Left cardiac atrium (tissue), 4 donors: ENCODE data around the gene BFSP2. TPM values are rescaled to one million over a fixed set of nuclear protein-coding genes. Genes with fewer than 3 reads are reported as not detected.
A peak's percentile ranks its signal among the peaks of the same experiment; 100 is the strongest.

Source experiments
- ATAC-seq, 2 donors: fragments of 200-7000 bp; cut with Tn5 transposase; one replicate each; pipeline ENCODE4 v1.9.1; 2020; ENCODE audit warnings: mild to moderate bottlenecking in 2 of 2, moderate library complexity in 2 of 2
- DNase-seq: peaks from one replicate; pipeline ENCODE4 v3.0.0-alpha.2; 2020
- intact Hi-C, 2 donors: fragments of 100-400 bp; cut with DNase I; formaldehyde crosslinking; loops; one replicate each; pipeline versions ENCODE4 v1.14.1 to v1.15.1; 2022 to 2023
- total RNA-seq, 2 donors: library from RNA; stranded (reverse); fragmentation: NEBNext Ultra II Directional; extraction: Animal tissue kit (Norgen Biotek cat#: 25700); gene quantifications; one replicate each; pipeline ENCODE4 v1.2.1, GENCODE V29; 2021
- donor health status: DM: no; HTN: yes; CAD: no.
- donor health status: DM: no; HTN: yes; CAD: no; lungs with severe emphysema.
- donor health status: DM: yes; HTN: yes; CAD: no.
- donor health status: Dilated cardiomyopathy.

BFSP2 gene
- total RNA-seq, 2 donors from 2014 or later = not detected

GRCh38 chr3:133410191-133410892 is 10.5 kb downstream of the BFSP2 start:
- intact Hi-C loops = no loop called here
- no peak for ATAC-seq
- DNase-seq = no peak

- DNase-seq = peak; percentile 44
- peak in 1 of 2 donors; percentile 61 for ATAC-seq
- intact Hi-C loops = no loop called here
These were observed 12.6 kb downstream of the BFSP2 start for GRCh38 chr3:133412183-133413132.

DNA sequence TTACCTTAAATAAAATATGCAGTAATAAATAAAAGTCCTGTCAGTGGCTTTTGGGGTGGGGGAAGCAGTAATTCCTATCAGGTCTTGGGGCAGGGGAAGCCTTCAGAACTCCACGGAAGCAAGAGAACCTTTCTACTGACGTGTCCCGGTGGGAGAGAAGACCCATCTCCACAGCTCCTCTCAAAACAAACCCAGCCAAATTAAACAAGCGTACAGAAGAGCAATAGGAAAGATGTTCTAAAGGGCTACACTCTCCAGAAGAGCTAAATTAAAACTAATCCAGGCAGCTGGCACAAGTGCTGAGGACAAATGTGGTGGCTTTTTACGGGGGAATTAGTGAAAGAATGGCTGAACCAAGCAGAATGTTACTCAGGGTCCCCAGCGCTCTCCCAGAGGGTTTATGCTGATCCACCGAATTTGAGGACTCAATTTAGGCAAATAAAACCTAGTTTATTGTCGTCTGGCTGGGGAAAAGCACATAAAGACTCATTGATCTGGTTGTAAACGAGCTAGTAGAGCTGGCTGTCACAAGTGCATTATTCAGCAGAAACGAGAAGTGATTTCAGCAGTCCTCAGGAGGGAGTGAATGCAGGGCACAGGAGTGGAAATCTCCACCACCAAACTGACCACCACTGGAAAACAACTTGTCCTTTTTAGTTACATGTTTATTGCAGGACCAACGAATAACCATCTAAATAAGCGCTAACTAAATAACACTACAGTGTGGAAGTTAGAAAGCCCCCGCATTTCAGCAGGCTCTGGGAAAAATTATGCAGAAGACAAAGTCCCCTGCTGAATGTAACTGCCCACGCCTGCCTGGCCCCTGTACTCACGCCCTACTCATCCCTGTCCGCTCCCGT is 13.5 kb downstream of the BFSP2 start:
- DNase-seq (no peak), ATAC-seq (peak in 1 of 2 donors; percentile 65)
- intact Hi-C loops = no loop called here

GRCh38 chr3:133414021-133414392 is 14.2 kb downstream of the BFSP2 start:
- intact Hi-C loops = no loop called here
- ATAC-seq (no peak), DNase-seq (no peak)

DNA sequence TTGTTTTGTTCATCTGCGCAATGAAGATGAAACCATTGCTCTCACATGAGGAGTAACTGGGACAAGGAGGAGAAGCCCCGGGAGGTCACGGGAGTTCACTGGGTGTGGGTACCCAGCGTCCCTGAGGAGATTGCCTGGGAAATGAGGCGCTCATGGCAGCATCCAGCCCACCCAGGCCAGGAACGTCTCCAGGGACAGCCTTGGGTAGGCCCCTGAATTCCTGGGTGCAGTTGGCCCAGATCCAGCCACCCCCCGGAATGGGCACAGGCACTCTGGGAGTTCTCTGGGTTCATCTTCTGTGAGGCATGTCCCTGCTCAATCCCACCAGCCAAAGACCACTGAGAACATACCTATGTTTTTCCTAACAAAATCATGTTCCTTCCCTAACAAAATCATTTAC is 18.5 kb downstream of the BFSP2 start:
- intact Hi-C loops = no loop called here
- ATAC-seq = no peak

GRCh38 chr3:133419151-133419909 is 19.5 kb downstream of the BFSP2 start:
- ATAC-seq (no peak), DNase-seq (no peak)
- intact Hi-C loops = no loop called here

More for the DNA sequence above, 18.5 kb downstream of the BFSP2 start:
- no peak for DNase-seq

DNA sequence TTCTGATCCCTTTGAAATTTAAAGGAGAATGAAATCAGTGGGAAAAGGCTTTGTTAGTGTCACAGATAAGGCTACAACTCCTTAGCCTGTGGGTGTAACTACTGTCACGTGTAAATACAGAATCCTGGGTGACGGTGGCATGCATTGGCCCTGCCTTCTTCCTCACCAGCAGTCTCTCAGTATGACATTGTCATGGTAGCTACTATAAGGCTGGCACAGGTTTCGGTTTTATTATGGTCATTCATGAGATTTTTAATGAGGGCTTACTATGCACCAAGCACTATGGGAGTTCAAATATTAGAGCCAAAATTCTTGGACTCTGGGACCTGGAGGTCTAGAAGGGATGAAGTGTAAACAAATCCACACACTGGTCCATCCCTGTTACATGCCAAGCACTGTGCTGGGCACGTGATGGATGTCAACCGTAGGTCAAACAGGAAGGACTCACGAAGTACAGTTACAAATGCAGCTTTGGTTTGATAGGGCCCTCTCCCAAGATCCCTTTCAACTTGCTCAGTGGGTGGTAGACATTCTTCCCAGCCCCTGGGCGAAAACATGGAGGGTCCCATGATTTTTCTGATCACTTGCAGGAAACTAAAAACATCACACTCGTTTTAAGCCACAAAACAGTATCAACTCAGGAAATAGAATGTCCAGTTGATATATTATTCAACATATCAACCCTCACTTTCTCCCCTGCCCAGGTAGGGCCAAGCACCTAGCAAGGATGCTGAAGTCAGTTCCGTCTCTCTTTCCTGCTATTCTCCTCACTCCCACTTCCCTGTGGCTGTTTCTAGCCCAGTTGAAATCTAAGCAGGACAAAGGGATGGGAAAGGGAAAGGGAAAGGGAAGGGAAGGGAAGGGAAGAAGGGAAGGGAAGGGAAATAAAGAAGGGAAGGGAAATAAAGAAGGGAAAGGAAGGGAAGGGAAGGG is 25.3 kb downstream of the BFSP2 start:
- intact Hi-C loops = loop anchor here in 1 of 2 donors (5.0 kb wide), 1 partner anchor 698 kb away; no protein-coding TSS in a partner anchor
- DNase-seq = no peak
- no peak for ATAC-seq

- ATAC-seq (no peak), DNase-seq (no peak)
- intact Hi-C loops = no loop called here
These were observed 26.0 kb downstream of the BFSP2 start for GRCh38 chr3:133425898-133426297.

- intact Hi-C loops = no loop called here
- DNase-seq = no peak
- ATAC-seq = peak; percentile 38 to 77
These were observed 26.9 kb downstream of the BFSP2 start for GRCh38 chr3:133426721-133427120.

DNA sequence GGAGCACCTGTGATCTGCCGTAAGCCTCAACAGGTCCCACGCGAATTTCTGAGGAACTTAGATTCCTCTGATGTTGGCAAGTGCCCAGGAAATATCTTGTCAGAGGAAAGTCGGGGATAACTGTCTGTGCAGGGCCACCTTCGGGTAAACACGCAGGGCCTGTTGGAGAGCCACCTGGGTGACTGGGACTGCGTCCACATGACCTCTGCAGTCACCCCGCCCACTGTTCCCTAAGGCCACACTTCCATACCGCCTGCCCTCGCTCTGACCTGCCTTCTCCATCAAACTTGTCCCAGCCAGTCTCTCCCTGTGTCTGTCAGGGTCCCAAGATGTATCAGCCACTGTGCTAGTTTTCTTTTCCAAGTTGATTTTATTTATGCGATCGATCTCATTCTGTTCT is 28.7 kb downstream of the BFSP2 start:
- ATAC-seq (no peak), DNase-seq (no peak)
- intact Hi-C loops = no loop called here

GRCh38 chr3:133429063-133429462 is 29.2 kb downstream of the BFSP2 start:
- ATAC-seq (no peak), DNase-seq (no peak)
- intact Hi-C loops = no loop called here

- DNase-seq = no peak
- intact Hi-C loops = no loop called here
- ATAC-seq = no peak
These were observed 39.7 kb downstream of the BFSP2 start for GRCh38 chr3:133439563-133439962.

- no peak for DNase-seq
- no peak for ATAC-seq
- intact Hi-C loops = no loop called here
These were observed 40.8 kb downstream of the BFSP2 start for GRCh38 chr3:133440652-133441051.

DNA sequence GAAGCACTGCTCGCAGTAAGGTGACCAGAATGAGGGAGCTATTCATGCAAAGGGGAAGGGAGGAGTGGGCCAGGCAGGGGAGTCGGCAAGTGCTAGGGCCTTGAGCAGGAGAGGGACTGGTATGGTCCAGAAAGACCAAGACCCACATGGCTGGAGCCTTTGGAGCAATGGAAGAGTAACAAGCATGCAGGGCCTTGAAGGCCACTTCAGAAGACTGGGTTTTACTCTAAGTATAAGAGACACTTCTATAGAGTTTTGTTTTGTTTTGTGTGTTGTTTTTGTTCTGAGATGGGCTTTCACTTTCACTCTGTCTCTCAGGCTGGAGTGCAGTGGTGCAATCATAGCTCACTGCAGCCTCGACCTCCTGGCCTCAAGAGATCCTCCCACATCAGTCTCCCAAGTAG is 42.0 kb downstream of the BFSP2 start:
- DNase-seq (no peak), ATAC-seq (no peak)
- intact Hi-C loops = no loop called here

DNA sequence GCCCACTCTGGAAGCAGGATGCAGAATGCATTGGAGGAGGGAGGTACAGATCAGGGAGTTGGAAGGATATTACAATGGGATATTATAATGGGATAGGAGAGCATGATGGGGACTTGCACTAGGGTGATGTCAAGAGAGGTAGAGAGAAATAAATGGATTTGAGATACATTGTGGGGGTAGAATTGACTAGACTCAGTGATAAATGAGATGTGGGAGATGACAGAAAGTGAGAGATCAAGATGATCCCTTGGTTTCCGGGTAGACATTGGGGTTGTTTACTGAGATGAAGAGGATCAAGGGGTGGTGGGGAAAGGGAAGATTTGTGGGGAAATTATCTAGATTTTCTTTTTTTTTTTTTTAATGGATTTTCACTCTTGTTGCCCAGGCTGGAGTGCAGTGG is 42.7 kb downstream of the BFSP2 start:
- intact Hi-C loops = no loop called here
- no peak for DNase-seq
- no peak for ATAC-seq

- DNase-seq (no peak), ATAC-seq (peak in 1 of 2 donors; percentile 84)
- intact Hi-C loops = no loop called here
These were observed 44.0 kb downstream of the BFSP2 start for GRCh38 chr3:133443649-133444422.

DNA sequence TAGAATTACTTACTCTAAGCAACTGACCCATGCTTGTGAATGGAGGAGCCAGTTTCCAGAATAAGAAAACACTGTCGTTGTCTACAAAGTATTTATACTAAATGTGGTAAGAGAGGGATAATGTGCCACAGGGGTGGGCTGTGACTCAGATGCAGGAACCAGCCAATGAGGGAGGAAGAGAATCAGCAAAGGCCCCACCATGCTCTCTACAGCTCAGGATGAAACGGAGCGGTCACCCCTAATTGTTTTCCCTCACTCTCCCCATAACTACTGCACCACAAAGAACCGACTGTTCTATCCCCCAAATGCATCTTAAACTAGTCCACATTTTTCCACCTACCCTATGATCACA is 44.5 kb downstream of the BFSP2 start:
- no peak for ATAC-seq

More for the DNA sequence above, 44.5 kb downstream of the BFSP2 start:
- intact Hi-C loops = no loop called here
- DNase-seq = no peak
